Measurements from ENCODE around the gene RALGPS2. TPM values are rescaled to one million over a fixed set of nuclear protein-coding genes. Genes with fewer than 3 reads are reported as not detected.

RALGPS2 gene
- total RNA-seq, 1 experiment from 2014 or later: 38.0 TPM

DNA sequence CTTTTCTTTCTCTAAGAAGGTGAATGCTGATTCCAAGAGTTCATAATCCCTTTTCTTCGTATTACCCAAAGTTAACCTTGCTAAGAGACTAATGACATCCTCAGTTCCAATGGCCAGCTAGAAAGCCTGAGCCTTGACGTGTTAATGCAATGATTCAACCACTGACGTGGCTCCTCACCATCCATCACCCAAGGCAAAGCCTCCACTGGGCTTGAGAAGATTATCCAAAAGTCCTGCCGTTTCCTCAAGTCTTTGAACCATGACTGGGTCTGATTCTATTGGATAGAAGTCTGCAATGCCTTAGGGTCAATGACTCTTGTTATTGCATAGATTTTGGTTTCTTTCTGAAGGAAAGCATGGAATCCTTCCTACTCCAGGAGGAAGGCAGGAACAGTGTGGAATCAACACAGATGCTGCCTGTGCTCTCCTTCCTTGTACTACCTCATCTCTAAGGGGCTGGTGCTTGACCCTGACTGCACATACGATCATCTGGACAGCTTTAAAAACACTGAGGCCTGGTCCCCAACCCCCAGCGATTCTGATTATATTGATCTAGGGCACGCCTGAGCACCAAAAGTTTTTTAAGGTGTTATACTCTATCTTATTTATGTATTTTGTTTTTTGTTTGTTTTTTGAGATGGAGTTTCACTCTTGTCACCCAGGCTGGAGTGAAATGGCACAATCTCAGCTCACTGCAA is 215.2 kb downstream of the RALGPS2 start:
- ATAC-seq: no peak
- ChIA-PET CTCF (no interaction called here), POLR2A (interaction anchor here (0.5 kb wide), 1 partner anchor 9 kb away, joined by 3 read pairs; no protein-coding TSS in a partner anchor)
- Mint-ChIP-seq H3K27me3 (ENCODE audit: low read depth) (no peaks in the 10 kb centered on the region), H3K9me3 (no peaks in the 10 kb centered on the region), H3K36me3 (no peaks in the 10 kb centered on the region), H3K4me3 (no peak overlapping the region), H3K27ac (no peak overlapping the region), H3K4me1 (peaks cover 14% of the 10 kb centered on the region)
- TF ChIP-seq NFYB (CRISPR knock-in tag; conservative IDR thresholded peaks at IDR 0.05; ENCODE audit: low read depth) (no peak), TP53 (CRISPR knock-in tag; IDR thresholded peaks at IDR 0.05) (no peak), ZNF671 (CRISPR knock-in tag; IDR thresholded peaks at IDR 0.05) (no peak), ZBTB21 (CRISPR knock-in tag; IDR thresholded peaks at IDR 0.05; ENCODE audit: borderline replicate concordance) (no peak), EMX1 (CRISPR knock-in tag; IDR thresholded peaks at IDR 0.05) (no peak), SMAD3 (CRISPR knock-in tag; IDR thresholded peaks at IDR 0.05; ENCODE audit: borderline replicate concordance) (no peak), NR1H2 (CRISPR knock-in tag; IDR thresholded peaks at IDR 0.05) (no peak), ETV6 (CRISPR knock-in tag; IDR thresholded peaks at IDR 0.05) (no peak), IRF2 (CRISPR knock-in tag; IDR thresholded peaks at IDR 0.05; ENCODE audit: borderline replicate concordance, low read depth) (no peak), ATF1 (CRISPR knock-in tag; IDR thresholded peaks at IDR 0.05) (no peak)
- TF ChIP-seq, protein P1, sequence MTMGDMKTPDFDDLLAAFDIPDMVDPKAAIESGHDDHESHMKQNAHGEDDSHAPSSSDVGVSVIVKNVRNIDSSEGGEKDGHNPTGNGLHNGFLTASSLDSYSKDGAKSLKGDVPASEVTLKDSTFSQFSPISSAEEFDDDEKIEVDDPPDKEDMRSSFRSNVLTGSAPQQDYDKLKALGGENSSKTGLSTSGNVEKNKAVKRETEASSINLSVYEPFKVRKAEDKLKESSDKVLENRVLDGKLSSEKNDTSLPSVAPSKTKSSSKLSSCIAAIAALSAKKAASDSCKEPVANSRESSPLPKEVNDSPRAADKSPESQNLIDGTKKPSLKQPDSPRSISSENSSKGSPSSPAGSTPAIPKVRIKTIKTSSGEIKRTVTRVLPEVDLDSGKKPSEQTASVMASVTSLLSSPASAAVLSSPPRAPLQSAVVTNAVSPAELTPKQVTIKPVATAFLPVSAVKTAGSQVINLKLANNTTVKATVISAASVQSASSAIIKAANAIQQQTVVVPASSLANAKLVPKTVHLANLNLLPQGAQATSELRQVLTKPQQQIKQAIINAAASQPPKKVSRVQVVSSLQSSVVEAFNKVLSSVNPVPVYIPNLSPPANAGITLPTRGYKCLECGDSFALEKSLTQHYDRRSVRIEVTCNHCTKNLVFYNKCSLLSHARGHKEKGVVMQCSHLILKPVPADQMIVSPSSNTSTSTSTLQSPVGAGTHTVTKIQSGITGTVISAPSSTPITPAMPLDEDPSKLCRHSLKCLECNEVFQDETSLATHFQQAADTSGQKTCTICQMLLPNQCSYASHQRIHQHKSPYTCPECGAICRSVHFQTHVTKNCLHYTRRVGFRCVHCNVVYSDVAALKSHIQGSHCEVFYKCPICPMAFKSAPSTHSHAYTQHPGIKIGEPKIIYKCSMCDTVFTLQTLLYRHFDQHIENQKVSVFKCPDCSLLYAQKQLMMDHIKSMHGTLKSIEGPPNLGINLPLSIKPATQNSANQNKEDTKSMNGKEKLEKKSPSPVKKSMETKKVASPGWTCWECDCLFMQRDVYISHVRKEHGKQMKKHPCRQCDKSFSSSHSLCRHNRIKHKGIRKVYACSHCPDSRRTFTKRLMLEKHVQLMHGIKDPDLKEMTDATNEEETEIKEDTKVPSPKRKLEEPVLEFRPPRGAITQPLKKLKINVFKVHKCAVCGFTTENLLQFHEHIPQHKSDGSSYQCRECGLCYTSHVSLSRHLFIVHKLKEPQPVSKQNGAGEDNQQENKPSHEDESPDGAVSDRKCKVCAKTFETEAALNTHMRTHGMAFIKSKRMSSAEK (CRISPR knock-in tag; IDR thresholded peaks at IDR 0.05; ENCODE audit: borderline replicate concordance): no peak
- TF ChIP-seq, protein P2, sequence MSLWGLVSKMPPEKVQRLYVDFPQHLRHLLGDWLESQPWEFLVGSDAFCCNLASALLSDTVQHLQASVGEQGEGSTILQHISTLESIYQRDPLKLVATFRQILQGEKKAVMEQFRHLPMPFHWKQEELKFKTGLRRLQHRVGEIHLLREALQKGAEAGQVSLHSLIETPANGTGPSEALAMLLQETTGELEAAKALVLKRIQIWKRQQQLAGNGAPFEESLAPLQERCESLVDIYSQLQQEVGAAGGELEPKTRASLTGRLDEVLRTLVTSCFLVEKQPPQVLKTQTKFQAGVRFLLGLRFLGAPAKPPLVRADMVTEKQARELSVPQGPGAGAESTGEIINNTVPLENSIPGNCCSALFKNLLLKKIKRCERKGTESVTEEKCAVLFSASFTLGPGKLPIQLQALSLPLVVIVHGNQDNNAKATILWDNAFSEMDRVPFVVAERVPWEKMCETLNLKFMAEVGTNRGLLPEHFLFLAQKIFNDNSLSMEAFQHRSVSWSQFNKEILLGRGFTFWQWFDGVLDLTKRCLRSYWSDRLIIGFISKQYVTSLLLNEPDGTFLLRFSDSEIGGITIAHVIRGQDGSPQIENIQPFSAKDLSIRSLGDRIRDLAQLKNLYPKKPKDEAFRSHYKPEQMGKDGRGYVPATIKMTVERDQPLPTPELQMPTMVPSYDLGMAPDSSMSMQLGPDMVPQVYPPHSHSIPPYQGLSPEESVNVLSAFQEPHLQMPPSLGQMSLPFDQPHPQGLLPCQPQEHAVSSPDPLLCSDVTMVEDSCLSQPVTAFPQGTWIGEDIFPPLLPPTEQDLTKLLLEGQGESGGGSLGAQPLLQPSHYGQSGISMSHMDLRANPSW (CRISPR knock-in tag; conservative IDR thresholded peaks at IDR 0.05; ENCODE audit: low read depth): no peak
- TF ChIP-seq, protein P3, sequence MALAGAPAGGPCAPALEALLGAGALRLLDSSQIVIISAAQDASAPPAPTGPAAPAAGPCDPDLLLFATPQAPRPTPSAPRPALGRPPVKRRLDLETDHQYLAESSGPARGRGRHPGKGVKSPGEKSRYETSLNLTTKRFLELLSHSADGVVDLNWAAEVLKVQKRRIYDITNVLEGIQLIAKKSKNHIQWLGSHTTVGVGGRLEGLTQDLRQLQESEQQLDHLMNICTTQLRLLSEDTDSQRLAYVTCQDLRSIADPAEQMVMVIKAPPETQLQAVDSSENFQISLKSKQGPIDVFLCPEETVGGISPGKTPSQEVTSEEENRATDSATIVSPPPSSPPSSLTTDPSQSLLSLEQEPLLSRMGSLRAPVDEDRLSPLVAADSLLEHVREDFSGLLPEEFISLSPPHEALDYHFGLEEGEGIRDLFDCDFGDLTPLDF (CRISPR knock-in tag; IDR thresholded peaks at IDR 0.05): no peak
- TF ChIP-seq, protein P4, sequence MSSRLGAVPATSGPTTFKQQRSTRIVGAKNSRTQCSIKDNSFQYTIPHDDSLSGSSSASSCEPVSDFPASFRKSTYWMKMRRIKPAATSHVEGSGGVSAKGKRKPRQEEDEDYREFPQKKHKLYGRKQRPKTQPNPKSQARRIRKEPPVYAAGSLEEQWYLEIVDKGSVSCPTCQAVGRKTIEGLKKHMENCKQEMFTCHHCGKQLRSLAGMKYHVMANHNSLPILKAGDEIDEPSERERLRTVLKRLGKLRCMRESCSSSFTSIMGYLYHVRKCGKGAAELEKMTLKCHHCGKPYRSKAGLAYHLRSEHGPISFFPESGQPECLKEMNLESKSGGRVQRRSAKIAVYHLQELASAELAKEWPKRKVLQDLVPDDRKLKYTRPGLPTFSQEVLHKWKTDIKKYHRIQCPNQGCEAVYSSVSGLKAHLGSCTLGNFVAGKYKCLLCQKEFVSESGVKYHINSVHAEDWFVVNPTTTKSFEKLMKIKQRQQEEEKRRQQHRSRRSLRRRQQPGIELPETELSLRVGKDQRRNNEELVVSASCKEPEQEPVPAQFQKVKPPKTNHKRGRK (CRISPR knock-in tag; IDR thresholded peaks at IDR 0.05; ENCODE audit: borderline replicate concordance): no peak
- TF ChIP-seq, protein P5, sequence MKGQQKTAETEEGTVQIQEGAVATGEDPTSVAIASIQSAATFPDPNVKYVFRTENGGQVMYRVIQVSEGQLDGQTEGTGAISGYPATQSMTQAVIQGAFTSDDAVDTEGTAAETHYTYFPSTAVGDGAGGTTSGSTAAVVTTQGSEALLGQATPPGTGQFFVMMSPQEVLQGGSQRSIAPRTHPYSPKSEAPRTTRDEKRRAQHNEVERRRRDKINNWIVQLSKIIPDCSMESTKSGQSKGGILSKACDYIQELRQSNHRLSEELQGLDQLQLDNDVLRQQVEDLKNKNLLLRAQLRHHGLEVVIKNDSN (CRISPR knock-in tag; IDR thresholded peaks at IDR 0.05): no peak
- TF ChIP-seq, protein P6, sequence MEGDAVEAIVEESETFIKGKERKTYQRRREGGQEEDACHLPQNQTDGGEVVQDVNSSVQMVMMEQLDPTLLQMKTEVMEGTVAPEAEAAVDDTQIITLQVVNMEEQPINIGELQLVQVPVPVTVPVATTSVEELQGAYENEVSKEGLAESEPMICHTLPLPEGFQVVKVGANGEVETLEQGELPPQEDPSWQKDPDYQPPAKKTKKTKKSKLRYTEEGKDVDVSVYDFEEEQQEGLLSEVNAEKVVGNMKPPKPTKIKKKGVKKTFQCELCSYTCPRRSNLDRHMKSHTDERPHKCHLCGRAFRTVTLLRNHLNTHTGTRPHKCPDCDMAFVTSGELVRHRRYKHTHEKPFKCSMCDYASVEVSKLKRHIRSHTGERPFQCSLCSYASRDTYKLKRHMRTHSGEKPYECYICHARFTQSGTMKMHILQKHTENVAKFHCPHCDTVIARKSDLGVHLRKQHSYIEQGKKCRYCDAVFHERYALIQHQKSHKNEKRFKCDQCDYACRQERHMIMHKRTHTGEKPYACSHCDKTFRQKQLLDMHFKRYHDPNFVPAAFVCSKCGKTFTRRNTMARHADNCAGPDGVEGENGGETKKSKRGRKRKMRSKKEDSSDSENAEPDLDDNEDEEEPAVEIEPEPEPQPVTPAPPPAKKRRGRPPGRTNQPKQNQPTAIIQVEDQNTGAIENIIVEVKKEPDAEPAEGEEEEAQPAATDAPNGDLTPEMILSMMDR (IDR thresholded peaks at IDR 0.05): no peak
- TF ChIP-seq, protein P7, sequence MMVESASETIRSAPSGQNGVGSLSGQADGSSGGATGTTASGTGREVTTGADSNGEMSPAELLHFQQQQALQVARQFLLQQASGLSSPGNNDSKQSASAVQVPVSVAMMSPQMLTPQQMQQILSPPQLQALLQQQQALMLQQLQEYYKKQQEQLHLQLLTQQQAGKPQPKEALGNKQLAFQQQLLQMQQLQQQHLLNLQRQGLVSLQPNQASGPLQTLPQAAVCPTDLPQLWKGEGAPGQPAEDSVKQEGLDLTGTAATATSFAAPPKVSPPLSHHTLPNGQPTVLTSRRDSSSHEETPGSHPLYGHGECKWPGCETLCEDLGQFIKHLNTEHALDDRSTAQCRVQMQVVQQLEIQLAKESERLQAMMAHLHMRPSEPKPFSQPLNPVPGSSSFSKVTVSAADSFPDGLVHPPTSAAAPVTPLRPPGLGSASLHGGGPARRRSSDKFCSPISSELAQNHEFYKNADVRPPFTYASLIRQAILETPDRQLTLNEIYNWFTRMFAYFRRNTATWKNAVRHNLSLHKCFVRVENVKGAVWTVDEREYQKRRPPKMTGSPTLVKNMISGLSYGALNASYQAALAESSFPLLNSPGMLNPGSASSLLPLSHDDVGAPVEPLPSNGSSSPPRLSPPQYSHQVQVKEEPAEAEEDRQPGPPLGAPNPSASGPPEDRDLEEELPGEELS (CRISPR knock-in tag; IDR thresholded peaks at IDR 0.05): no peak
- TF ChIP-seq, protein P8, sequence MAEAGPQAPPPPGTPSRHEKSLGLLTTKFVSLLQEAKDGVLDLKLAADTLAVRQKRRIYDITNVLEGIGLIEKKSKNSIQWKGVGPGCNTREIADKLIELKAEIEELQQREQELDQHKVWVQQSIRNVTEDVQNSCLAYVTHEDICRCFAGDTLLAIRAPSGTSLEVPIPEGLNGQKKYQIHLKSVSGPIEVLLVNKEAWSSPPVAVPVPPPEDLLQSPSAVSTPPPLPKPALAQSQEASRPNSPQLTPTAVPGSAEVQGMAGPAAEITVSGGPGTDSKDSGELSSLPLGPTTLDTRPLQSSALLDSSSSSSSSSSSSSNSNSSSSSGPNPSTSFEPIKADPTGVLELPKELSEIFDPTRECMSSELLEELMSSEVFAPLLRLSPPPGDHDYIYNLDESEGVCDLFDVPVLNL (CRISPR knock-in tag; IDR thresholded peaks at IDR 0.05; ENCODE audit: borderline replicate concordance, low read depth): no peak
- DNase-seq (ENCODE audit: low spot score): no peak

All from WTC11 (cell line).